GM19397 (cell line): ENCODE results near the gene ZDHHC17.
"Not testable (repeated sequence)": the region's sequence is repeated elsewhere in the genome, so short reads cannot be mapped to it uniquely, and the experiment has no call there.

ENCODE experiments used
- ATAC-seq: cut with Tn5 transposase; IDR thresholded peaks from one replicate; pipeline ENCODE4 v1.9.1; 2021; ENCODE audit warnings: mild to moderate bottlenecking, moderate library complexity; ENCODE audit not compliant: unreplicated experiment

The ZDHHC17 gene

DNA sequence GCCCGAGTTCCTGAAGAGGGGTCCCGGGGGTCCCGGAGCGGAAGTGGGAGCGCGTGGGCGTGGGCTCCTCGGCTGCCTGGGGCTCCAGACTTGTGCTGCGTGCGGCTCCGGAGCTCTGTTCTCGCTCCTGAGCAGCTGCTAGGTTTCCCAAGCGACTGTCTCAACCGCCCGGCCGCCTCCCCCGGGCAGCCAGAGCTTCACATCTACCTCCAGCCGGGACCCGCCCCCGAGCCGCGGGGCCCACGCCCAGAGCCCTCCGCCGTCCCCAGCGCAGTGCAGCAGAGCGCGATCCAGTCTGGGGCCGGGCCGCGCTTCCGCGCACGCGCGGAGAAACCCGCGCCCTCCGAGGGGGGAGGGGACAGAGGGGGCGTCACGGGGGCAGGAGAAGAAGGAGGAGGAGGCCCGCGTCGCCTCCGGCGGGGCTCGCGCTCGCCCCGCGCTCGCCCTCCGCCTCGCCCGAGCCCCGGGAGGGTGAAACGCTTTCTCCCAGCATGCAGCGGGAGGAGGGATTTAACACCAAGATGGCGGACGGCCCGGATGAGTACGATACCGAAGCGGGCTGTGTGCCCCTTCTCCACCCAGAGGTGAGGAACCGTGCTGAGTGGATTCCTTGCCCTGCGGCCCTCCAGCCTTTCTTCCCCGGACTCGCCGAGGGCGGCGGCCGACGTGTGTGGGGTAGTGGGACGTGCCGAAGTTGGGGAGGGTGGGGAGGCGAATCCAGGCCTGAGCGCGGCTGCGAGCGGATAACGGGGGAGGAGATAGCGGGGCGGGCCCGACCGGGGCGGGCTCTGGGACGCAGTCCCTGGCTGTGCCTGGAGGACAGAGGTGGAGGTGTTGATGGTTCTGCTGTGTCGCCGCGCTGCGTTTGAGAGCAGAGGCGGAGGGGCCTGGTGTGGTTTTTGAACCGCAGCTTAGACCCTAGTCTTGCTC lies at the start of gene ZDHHC17:
TSS of gene ZDHHC17 (plus strand) at position 370 of the 930 bp plus-strand sequence. CDS start at position 492, 122 bp downstream.
- peak; percentile 95 for ATAC-seq

- ATAC-seq: no peak
Measured at GRCh38 chr12:76714415-76714814, 49.5 kb upstream of the ZDHHC17 start.

- no peak for ATAC-seq
Measured at GRCh38 chr12:76714861-76715260, 49.1 kb upstream of the ZDHHC17 start.

GRCh38 chr12:76715332-76715731 lies 48.6 kb upstream of the ZDHHC17 start:
- ATAC-seq: no peak

GRCh38 chr12:76717314-76717713 lies 46.6 kb upstream of the ZDHHC17 start:
- no peak for ATAC-seq

DNA sequence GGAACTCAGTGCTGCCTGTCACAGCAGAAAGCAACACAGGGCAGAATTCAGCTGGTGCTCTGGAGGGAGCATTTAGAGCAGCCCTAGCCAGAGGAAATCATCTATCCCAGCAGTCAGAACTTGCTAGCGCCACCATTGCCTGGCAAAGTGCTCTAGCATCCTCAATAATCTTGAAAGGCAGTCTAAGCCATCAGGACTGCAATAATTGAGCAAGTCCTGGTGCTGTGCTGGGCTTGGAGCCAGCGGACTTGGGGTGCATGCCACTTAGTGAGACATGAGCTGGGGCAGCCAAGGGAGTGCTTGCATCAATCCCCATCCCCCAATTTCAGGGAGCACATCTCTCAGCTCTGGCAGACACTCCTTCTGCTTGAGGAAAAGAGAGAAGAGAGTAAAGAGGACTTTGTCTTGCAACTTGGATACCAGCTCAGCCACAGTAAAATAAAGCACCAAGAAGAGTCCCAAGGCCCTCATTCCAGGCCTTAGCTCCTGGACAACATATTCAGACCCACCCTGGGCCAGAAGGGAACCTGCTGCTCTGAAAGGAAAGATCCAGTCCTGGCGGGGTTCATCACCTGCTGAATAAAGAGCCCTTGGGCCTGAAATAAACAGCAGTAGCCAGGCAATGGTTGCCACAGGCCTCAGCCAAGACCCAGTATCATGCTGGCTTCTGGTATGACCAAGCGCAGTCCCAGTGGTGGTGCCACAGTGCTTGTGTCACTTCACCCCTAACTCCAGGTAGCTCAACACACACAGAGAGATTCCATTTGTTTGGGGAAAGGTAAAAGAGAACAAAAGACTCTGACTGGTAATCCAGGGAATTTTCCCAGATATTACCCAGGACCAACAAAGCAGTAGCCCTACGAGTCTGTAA lies 44.5 kb upstream of the ZDHHC17 start:
- no peak for ATAC-seq

DNA sequence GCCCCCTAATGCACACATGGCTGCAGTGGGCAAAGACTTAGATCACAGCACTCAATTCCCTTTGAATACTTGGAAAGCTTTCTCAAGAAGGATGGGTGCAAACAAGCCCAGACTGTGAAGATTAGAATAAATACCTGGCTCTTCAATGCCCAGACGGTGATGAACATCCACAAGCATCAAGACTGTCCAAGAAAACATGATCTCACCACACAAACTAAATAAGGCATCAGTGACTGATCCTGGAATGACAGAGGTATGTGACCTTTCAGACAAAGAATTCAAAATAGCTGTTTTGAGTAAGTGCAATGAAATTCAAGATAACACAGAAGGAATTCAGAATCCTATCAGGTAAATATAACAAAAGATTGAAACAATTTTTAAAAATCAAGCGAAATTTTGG lies 43.8 kb upstream of the ZDHHC17 start:
- ATAC-seq: no peak

- no peak for ATAC-seq
Measured at GRCh38 chr12:76726626-76727025, 37.3 kb upstream of the ZDHHC17 start.

DNA sequence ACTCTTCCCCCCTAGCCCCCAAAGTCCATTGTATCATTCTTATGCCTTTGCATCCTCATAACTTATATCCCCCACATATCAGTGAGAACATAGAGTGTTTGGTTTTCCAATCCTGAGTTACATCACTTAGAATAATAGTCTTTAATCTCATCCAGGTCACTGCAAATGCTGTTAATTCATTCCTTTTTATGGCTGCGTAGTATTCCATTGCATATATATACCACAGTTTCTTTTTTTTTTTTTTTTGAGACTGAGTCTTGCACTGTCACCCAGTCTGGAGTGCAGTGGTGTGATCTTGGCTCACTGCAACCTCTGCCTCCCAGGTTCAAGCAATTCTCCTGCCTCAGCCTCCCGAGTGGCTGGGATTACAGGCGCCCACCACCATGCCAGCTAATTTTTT lies 31.7 kb upstream of the ZDHHC17 start:
- ATAC-seq: not testable (repeated sequence)

DNA sequence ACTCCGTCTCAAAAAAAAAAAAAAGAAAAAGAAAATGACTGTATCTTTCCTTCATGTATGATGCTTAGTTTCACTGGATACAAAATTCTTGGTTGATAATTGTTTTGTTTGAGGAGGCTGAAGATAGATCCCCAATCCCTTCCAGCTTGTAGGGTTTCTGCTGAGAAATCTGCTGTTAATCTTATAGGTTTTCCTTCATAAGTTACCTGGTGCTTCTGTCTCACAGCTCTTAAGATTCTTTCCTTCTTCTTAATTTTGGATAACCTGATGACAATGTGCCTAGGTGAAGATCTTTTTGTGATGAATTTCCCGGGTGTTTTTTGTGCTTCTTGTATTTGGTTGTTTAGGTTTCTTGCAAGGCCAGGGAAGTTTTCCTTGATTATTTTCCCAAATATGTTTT lies 26.2 kb upstream of the ZDHHC17 start:
- not testable (repeated sequence) for ATAC-seq

- no peak for ATAC-seq
Measured at GRCh38 chr12:76738824-76739579, 24.9 kb upstream of the ZDHHC17 start.

DNA sequence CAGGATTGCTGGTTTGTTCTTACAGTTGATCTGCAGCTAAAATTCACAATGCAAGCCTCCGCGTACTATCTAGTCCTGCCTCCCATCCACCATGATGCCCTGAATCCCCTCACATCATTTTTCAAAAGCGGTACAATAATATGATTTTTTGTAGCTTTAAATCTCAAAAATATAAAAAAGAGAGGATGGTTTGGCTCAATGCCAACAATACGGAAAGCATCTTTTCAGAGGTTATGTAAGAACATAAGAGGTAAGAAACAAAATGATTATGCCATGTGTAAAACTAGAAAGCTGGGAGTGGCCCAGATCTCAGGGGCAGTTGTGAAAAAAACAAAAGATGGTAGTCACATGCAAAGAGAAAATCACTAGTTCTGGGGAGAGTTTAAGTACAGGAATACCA lies 24.0 kb upstream of the ZDHHC17 start:
- no peak for ATAC-seq

- ATAC-seq: no peak
Measured at GRCh38 chr12:76740501-76740900, 23.4 kb upstream of the ZDHHC17 start.

DNA sequence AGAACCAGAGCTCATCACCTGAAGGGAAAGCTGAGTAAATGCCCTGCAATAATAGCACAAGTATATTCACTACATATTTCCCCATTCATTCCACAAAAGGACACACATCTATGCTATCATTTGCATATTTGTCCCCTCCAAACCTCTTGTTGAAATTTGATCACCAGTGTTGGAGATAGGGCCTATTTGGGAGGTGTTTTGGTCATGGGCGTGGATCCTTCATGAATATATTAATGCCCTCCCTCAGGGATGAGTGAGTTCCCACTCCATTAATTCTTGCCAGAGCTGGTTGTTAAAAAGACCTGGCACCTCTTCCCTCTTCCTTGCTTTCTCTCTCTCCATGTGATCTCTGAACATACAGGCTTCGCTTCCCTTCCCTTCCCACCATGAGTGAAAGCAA lies 18.6 kb upstream of the ZDHHC17 start:
- no peak for ATAC-seq

DNA sequence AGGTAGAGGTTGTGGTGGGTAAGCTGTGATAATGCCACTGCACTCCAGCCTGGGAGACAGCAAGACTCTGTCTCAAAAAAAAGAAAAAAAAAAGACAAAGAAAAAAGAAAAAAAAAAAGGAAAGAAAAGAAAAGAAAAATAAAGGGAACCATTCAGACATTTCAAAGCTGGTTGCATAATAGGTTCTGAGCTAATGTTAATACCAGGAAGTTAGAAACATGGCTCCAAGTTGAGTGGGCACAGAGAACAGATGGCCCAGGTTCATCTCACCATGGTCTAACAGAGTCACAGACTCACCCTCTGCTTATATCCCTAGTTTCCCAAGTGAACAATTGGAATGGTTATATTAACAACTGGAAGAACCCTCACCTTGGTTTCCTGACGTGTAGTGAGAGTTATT lies 17.4 kb upstream of the ZDHHC17 start:
- no peak for ATAC-seq

DNA sequence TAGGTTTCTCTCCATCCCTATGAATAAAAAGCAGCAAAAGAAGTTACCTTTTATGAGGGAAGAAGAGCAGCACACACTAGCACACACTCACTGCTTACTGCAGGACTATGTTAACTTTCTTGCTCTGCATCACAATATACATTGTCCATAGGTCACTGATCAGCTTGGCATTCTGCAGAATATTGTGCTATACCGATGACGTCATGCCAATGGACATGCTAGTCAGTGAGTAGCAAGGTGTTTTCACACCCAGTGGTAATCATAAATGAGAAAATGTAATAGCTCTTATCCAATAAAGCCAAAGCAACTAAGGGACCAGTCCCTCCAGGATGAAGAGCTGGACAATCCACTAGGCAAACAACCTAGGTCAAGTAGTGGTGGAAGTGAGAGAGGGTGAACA lies 16.7 kb upstream of the ZDHHC17 start:
- ATAC-seq: no peak

GRCh38 chr12:76755829-76756379 lies 8.0 kb upstream of the ZDHHC17 start:
- ATAC-seq: no peak

- ATAC-seq: no peak
Measured at GRCh38 chr12:76757694-76758093, 6.2 kb upstream of the ZDHHC17 start.

DNA sequence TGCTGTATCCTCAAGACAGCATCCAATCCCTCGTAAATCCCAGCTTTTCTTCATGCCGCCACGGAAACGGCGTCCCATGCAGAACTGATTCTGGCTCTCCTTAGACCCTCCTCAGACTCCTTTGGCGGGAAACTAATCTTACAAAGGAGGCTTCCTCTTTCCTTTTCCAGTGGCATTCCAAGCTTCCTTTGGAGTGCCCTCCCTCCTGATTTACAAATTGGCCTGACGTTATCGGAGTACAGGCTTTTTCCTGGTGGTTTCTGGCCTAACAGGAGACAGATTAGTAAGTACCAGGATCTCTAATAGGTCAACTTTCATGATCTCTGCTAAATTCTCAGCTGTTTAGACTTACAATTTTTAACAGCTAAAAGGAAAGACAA lies 1.3 kb upstream of the ZDHHC17 start:
- ATAC-seq: no peak

GRCh38 chr12:76764856-76765255 lies 941 bp downstream of the ZDHHC17 start:
- ATAC-seq: no peak

DNA sequence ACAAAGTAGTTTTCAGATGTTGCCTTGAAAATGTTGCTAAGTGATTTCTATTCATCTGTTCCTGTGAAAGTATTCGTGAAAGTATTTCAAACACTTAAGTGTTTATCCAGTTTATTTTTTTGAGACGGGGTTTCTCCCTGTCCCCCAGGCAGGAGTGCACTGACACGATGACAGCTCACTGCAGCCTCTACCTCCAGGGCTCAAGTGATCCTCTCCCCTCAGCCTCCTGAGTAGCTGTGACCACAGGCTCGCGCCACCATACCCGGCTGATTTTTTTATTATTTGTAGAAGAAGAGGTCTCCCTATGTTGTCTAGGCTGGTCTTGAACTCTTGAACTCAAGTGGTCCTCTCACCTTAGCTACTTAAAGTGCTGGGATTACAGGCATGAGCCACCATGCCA lies 1.7 kb downstream of the ZDHHC17 start:
- ATAC-seq: no peak
